ENCODE results near the gene CDH22. TPM values are rescaled to one million over a fixed set of nuclear protein-coding genes. Genes with fewer than 3 reads are reported as not detected.

Gene CDH22
- total RNA-seq, 1 experiment from 2014 or later: not detected

DNA sequence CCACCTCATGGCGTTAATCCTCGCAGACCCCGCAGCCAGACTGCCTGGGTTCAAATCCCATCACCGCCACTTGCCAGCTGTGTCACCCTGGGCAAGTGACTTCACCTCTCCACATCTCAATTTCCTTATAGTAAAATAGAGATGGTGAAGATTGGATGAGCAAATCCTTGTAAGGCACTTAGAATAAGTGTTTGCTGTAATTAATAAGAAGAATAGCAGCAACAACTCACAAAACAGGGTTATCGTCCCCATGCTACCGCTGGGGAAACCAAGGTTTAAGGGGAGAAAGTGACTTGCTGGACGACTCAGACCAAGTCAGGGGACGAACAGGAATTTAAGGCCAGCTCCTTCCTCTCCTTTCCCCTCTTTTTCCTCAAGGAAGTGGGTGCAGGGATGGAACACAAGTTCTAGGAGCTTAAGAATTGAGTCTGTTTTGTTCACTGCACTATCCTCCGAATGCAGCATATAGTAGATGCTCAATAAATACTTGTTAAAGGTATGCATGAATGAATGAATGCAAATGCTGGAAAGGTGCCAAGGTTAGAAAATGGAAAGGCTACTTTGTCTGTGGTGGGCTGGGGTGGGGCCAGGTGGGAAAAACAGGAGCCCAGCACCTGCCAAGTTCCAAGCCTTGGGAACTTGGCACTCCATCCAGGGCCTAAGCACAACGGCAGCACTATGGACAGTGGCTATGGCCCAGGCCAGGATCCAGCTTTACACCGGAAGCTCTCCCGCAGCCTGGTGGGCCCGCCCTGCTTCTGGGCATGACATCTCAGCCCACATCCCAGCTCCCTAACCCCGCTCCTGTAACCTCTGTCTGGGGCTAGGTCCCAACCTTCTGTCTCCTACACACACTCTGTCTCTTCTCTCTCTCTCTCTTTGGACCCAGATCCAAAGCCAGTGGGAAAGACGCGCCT, 4.9 kb upstream of the CDH22 start:
- no TSS peak for BruUV-seq (replicated peaks)
- CTCF ChIA-PET: interaction anchor here (0.8 kb wide), 1 partner anchor 125 kb away, joined by 5 read pairs; no protein-coding TSS in a partner anchor
- no peak overlapping the region for H3K4me3 ChIP-seq (ENCODE audit: low read depth, low read length, poor library complexity, severe bottlenecking)
- H3K9me3 ChIP-seq (ENCODE audit: low read depth, low read length, poor library complexity, severe bottlenecking): no peaks in the 10 kb centered on the region
- no peaks in the 10 kb centered on the region for H3K36me3 ChIP-seq (ENCODE audit: insufficient read depth, low read length, poor library complexity, severe bottlenecking)
- no peaks in the 10 kb centered on the region for H3K4me1 ChIP-seq (ENCODE audit: insufficient read depth, low read length, poor library complexity, severe bottlenecking)
- TF ChIP-seq, protein P1, sequence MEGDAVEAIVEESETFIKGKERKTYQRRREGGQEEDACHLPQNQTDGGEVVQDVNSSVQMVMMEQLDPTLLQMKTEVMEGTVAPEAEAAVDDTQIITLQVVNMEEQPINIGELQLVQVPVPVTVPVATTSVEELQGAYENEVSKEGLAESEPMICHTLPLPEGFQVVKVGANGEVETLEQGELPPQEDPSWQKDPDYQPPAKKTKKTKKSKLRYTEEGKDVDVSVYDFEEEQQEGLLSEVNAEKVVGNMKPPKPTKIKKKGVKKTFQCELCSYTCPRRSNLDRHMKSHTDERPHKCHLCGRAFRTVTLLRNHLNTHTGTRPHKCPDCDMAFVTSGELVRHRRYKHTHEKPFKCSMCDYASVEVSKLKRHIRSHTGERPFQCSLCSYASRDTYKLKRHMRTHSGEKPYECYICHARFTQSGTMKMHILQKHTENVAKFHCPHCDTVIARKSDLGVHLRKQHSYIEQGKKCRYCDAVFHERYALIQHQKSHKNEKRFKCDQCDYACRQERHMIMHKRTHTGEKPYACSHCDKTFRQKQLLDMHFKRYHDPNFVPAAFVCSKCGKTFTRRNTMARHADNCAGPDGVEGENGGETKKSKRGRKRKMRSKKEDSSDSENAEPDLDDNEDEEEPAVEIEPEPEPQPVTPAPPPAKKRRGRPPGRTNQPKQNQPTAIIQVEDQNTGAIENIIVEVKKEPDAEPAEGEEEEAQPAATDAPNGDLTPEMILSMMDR (conservative IDR thresholded peaks at IDR 0.05; ENCODE audit: low read depth, low read length): no peak
- no peak for TF ChIP-seq EZH2 (IDR thresholded peaks at IDR 0.05; ENCODE audit: borderline replicate concordance, low read depth, low read length, poor library complexity, severe bottlenecking)
- intact Hi-C loops (cut with micrococcal nuclease; ENCODE audit: unreplicated experiment): no loop called here
- H3K27me3 ChIP-seq (replicated peaks; ENCODE audit: insufficient read depth, low read depth, low read length, poor library complexity): peaks cover 91% of the 10 kb centered on the region
- no peak for DNase-seq (ENCODE audit: low spot score)
- no peak overlapping the region for H3K27ac ChIP-seq (ENCODE audit: low read depth, low read length, poor library complexity, severe bottlenecking)
- POLR2A ChIA-PET (ENCODE audit: low non-redundant PET): no interaction called here

DNA sequence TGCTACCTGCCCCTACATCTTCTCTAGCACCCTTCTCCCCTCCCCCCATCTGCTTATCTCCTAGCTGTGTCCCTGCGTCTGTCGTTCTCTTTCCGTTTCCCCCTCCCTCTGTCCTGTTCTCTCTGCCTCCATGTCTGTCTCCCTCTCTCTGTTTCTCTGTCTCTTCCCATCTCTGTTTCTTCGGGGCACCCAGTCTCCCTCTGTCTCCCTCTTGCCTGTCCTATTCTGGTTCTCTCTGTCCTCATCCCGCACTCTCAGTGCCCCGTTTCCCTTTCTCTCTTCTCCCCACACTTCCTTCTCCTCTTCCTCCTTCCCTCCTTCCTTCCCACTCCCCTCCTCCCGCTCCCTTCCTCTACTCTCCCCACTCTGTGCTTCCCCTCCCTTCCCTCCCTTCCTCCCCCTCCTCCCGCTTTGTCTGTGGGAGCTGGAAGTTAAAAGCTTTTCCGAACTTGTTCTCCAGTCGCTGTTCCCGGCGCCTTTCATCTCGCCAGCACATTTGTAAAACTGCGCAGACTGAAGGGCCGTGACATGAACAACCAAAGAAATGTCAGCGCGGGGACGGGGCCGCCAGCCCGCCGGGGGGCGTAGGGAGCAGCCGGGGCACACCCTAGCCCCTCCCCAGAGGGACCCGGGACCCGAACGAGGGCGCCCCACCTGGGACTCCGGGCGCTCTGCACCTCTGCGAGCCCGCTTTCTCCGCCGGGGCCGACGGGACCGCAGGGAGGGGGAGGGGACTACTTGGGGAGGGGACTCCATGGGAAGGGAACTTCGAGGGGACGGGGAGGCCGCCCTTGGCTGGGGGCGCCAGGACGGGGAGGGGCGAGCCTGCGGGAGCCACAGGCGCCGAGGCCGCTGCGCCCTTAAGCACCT, 4.0 kb upstream of the CDH22 start:
- Histone ChIP-seq H3K36me3 (ENCODE audit: insufficient read depth, low read length, poor library complexity, severe bottlenecking) (no peaks in the 10 kb centered on the region), H3K4me1 (ENCODE audit: insufficient read depth, low read length, poor library complexity, severe bottlenecking) (peaks cover 5% of the 10 kb centered on the region), H3K27me3 (replicated peaks; ENCODE audit: insufficient read depth, low read depth, low read length, poor library complexity) (peaks cover 97% of the 10 kb centered on the region), H3K9me3 (ENCODE audit: low read depth, low read length, poor library complexity, severe bottlenecking) (no peaks in the 10 kb centered on the region), H3K4me3 (ENCODE audit: low read depth, low read length, poor library complexity, severe bottlenecking) (peak overlapping the region; percentile 3), H3K27ac (ENCODE audit: low read depth, low read length, poor library complexity, severe bottlenecking) (no peak overlapping the region)
- POLR2A ChIA-PET (ENCODE audit: low non-redundant PET): no interaction called here
- CTCF ChIA-PET: interaction anchor here (0.8 kb wide), 1 partner anchor 126 kb away, joined by 5 read pairs; no protein-coding TSS in a partner anchor
- DNase-seq (ENCODE audit: low spot score): peak; percentile 9
- BruUV-seq (replicated peaks): no TSS peak
- TF ChIP-seq, protein P1 (conservative IDR thresholded peaks at IDR 0.05; ENCODE audit: low read depth, low read length): peak; percentile 29; the same call in 1 of the 2 replicates
- peak; percentile 89 for TF ChIP-seq EZH2 (IDR thresholded peaks at IDR 0.05; ENCODE audit: borderline replicate concordance, low read depth, low read length, poor library complexity, severe bottlenecking)
- intact Hi-C loops (cut with micrococcal nuclease; ENCODE audit: unreplicated experiment): no loop called here

DNA sequence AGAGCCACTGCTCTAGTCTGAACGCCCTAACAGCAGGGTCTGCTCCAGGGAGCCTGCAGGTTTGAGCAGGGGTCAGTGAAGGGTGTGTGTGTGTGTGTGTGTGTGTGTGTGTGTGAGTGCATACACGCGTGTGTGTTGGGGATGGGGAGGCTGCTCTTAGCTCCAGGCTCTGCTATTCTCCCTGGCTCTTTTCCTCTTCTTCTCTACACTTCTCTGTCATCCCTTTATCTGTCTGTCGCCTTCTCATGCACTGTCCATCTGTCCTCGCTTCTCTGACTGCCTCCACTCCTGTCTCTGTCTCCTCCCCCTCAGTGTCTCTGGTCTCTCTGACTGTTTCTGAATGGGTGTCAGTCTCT, 3.4 kb upstream of the CDH22 start:
- peaks cover 7% of the 10 kb centered on the region for H3K4me1 ChIP-seq (ENCODE audit: insufficient read depth, low read length, poor library complexity, severe bottlenecking)
- CTCF ChIA-PET: no interaction called here
- TF ChIP-seq, protein P1 (conservative IDR thresholded peaks at IDR 0.05; ENCODE audit: low read depth, low read length): no peak
- no peak for TF ChIP-seq EZH2 (IDR thresholded peaks at IDR 0.05; ENCODE audit: borderline replicate concordance, low read depth, low read length, poor library complexity, severe bottlenecking)
- intact Hi-C loops (cut with micrococcal nuclease; ENCODE audit: unreplicated experiment): no loop called here
- H3K36me3 ChIP-seq (ENCODE audit: insufficient read depth, low read length, poor library complexity, severe bottlenecking): no peaks in the 10 kb centered on the region
- H3K4me3 ChIP-seq (ENCODE audit: low read depth, low read length, poor library complexity, severe bottlenecking): no peak overlapping the region
- no peak overlapping the region for H3K27ac ChIP-seq (ENCODE audit: low read depth, low read length, poor library complexity, severe bottlenecking)
- H3K9me3 ChIP-seq (ENCODE audit: low read depth, low read length, poor library complexity, severe bottlenecking): no peaks in the 10 kb centered on the region
- peaks cover 97% of the 10 kb centered on the region for H3K27me3 ChIP-seq (replicated peaks; ENCODE audit: insufficient read depth, low read depth, low read length, poor library complexity)
- POLR2A ChIA-PET (ENCODE audit: low non-redundant PET): no interaction called here
- no peak for DNase-seq (ENCODE audit: low spot score)
- no TSS peak for BruUV-seq (replicated peaks)

Data from A673 (cell line).